ENCODE results near the gene DIPK1B.

DNA sequence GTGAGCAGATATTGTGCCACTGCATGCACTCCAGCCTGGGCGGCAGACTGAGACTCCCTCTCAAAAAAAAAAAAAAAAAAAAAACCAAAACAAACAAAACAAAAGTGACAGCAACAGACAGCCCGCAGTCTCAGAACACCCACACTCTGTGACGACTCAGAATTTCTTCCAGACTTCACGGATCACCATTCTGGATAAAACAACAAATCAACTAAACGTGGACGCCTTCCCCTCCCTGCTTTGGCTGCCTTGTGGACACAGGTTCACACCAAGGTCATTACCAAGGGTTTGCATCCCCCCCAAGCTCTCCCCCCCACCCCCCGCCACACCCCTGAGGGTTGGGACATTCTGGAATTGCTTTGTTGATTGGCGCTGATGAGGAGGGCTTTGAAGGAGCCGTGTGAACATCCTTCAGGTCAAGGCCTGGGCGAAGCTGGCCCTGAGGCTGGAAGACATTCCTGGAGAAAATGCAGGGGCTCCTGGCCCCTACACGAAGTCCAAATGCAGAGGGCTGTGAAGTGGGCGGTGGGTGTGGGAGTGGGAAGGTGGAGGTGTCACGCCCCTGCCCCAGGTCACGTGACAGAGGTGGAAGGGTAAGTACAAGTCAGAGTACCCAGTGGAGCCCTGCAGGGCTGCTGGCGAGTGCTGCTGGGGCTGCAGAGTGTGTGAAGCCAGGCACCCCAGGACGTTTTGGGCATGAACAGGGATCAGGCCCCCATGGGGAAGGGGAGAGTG, 20.2 kb downstream of the DIPK1B start:
- TF ChIP-seq CTCF (conservative IDR thresholded peaks at IDR 0.05; ENCODE audit: low read depth, low read length) (no peak), EZH2phosphoT487 (IDR thresholded peaks at IDR 0.05; ENCODE audit: borderline replicate concordance, low read length) (no peak)
